Endometrial microvascular endothelial cells (primary cell): ENCODE measurements around the gene YKT6. TPM values are rescaled to one million over a fixed set of nuclear protein-coding genes. Genes with fewer than 3 reads are reported as not detected.

ENCODE experiments used
- in situ Hi-C: cut with HindIII; loops from 2 replicates; pipeline ENCODE4 v1.10.0; 2017; ENCODE audit warnings: low sequenced_read_pairs, low pct_unique_long_range_greater_than_20kb; ENCODE audit errors: inconsistent ontology term
- total RNA-seq: library from RNA; depleted of rRNA; stranded (reverse); fragments of >200 nt; gene quantifications from one replicate; pipeline ENCODE4 v1.2.3, GENCODE V29; 2015; ENCODE audit errors: inconsistent ontology term

Gene YKT6
- 135 TPM for total RNA-seq

DNA sequence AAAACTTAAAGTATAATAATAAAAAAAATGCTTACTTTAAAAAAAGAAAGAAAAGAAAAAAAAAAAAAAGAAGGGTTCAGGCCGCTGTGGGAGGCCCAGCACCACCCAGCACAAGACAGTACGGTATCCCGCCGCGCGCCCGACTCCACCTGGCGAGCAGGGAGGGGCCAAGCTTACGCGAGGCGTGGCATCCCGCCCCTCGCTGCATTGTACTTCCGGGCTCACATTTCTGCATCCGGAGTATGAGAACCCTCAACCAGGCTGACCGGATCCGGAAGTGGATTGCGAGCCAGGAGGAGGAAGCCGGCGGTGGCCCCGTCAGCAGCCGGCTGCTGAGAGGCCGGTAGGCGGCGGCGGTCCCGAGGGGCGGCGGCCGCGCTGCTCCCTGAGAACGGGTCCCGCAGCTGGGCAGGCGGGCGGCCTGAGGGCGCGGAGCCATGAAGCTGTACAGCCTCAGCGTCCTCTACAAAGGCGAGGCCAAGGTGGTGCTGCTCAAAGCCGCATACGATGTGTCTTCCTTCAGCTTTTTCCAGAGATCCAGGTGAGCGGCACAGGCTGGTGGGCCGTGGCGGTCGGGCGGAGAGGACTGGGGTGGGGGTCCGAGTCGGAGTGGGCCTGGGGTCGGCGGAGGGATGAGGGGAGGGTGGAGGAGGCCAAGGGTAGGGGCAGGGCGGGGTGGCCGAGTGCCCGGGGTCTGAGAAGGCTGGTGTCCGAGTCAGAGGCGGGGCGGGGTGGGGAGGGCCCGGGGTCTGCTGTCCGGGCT is at the start of gene YKT6:
Gene YKT6, plus strand, starts transcription at position 280 of the 763 bp plus-strand sequence. Its CDS starts 158 bp downstream, at position 438.
- in situ Hi-C loops: loop anchor here (25.0 kb wide), 1 partner anchor 361 kb away; the partner anchor contains the start of gene DDX56

DNA sequence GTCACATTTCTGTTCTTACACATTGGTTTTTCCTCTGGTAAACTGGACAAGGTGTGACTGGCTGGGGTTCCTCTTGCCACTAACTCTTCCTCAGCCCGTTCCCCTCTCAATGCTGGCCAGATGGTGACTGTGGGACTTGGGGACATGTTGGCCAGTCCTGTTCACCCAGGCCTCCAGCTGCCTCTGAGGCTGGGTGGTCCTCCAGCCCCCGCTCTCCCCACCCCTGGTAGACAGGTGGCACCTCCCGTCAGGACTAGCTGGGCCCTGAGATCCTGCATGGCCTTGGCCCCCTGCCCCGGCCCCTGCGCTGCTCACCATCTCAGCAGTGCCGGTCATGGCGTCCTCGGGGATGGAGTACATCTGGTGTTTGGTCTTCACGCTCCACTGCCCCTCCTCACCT is 48.8 kb upstream of the YKT6 start:
- in situ Hi-C loops: no loop called here

DNA sequence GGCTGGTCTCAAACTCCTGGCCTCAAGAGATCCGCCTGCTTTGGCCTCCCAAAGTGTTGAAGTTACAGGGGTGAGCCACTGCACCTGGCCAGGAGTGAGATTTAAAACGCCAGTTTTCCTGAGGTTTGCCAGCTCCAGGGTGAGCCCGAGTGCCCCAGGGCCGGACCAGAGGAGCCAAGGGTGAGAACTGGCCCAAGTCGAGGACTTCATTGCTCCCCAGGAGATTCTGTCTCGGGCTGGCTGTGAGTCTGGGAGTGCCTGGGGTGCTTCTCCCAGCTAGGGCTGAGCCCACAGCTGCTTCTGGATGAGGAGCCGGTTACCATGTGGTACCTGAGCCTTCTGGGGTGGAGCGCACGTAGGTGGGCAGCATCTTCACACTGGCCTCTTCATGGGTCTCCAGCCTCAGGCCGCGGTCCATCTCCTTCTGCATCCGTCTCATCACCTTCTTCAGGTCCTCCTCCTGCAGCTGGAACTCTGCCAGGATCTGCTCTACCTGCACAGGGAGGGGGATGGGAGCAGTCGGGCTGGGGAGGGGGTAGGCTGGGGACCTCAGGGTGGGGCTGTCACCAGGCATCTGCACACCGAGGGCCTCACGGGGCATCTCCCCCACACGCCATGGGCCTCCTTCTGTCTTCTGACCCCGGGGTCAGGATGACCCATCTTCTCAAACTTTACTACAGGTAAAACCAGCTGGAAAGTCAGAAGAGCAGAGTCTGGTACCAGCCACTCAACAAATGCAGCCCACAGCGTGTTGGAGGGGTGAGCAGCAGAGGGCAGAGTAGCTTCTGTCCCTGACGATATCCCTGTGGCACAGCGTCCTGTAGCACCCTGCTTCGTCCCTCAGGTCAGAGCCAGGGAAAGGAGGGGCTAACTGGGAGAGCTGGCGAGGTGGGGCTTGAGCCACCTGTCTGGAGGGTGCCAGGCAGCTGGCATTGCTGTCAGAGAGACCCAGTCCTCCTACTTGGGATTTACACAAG is 47.5 kb upstream of the YKT6 start:
- in situ Hi-C loops: no loop called here

DNA sequence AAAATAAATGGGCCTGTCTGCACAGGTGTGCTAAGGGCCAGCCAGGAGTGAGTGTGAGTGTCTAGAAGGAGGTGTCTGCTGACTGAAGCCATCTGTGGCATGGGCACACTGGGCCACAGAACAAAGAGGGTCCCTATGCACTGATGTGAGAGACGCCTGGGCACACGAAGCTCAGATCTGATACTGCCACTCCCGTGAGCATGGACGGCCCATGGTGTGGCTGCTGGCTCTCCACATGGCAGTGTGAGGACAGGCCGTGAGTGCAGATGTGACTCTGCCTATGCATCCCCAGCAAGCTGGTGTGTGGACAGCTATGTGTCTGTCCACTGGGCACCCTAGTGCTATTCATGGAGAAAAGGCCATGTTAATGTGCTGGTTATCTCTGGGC is 46.8 kb upstream of the YKT6 start:
- in situ Hi-C loops: no loop called here

DNA sequence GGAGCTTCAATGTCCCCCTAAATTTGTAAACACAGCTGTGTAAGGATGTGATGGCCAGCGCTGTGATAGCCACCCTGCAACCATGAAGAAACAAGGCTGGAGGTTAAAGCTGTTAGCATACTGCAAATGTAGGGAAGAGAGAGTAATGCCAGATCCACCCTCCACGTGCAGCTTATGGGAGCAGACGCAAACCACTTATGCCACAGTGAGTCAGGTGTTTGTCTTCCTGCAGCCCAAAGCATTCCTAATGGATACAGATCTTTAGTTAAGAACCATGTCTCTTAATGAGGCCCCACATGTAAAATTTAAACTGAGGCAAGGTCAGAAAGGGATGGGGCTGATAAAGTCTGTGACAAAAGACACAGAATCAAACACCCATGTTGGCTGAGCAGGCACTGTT is 46.1 kb upstream of the YKT6 start:
- in situ Hi-C loops: no loop called here

DNA sequence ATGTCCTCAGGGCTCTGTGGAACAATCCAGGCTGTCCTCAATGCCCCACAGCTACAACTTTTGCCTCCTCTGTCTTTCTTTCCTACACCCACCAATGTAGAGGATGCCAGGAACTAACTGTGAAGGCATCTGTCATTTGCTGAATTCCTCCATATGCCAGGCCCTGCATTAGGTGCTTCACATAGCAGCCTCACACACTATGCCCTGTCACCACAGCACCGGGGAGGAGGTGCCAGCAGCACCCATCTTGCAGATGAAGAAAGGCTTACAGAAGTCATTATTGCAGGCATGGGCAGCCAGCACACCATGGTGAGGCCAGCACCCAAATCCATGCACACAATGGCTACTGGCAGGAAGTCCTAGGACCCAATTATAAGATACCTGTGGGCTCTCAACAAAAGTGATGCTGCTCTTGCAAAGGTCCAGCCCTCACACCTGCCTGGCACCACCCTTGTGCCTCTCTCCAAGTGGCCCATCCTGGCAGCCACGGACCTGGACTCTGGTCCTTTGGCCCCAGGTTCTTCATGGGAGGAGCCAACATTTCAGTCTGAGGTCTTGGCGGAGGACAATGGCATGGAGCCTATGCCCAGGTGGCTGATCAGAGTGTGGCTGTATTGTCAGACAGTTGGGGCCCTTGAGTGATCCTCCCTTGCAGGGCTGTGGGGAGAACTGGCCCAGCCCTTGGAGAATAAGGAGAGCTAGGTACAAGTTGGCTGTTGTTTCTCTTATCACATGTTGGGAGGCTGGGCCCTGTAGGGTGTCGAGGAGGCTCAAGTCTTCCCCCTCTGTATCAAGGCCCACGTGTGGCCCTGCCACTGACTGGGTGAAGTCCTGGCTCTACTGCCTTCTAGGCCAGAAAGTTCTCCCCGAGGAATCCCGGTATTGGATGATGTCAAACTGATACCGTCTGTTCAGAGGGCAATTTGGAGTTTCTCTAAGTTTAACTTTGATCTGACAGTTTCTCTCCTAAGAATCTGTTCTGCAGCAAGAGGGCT is 45.3 kb upstream of the YKT6 start:
- in situ Hi-C loops: no loop called here

DNA sequence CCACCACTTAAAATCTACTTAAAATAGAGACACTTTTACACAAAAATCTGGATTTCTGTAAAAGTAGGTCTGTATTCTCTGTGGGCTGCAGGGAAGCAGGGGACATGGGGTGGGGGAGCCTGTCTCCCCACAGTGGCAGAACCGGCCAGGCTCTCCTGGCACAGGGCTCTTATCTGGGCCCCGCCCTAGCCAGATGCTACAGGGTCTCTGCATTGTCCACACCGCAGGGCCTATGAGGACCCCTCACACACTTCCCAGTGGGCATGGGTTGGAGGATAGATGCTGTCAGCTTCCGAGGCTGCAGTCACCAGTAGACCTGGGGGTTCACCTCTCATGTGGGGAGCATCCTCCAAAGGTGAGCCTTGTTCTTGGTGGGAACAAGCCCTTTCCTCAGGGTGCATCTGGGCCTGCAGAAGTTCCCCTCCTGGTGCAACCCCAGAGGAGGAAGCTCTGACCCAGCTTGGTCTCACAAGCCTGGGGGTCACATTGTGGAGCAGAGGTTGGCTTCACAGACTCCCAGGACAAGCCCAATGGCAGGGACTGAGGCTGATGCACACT is 44.2 kb upstream of the YKT6 start:
- in situ Hi-C loops: no loop called here

DNA sequence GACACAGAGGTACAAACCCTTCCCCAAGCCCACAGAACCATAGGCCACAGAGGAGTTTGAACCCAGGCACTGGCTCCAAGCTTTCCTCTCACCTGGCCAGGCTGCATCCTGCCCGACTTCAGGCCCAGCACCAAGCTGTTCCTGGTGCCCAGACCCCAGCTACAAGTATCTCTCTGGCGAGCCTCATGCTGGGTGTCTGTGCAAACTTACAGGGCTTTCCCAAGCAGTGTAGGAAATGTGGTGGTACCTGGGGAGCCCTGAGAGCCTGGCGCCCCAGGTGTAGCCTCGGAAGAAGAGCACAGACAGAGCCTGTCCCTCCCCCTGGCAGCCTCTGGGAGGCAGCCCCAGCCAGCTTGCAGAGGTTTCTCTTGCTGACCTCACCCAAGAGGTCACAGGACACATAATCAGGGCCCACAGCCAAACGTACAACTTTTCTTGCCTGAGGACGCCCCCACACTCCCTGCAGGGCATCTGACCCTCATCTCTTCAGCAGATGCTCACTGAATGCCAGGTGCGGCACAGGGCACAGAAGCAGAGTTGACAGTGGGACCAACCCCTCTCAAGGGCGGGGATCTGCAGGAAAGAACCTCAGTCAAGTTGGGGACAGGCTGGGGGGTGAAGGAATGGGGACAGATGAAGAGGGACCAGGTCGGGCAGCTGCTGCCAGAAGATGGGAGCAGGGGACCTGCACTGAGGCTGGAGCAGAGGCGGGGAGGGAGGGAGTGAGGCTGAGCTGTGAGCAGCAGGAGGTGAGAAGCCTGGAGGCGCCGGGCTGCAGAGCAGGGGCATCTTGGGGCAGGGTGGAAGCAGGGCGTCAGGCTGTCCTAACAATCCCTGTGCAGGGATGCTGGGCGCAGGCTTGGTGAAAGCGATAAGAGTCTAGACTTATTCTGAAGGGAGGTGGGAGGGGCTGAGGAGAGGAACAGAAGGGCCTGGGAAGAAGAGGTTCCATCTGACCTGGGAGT is 43.4 kb upstream of the YKT6 start:
- in situ Hi-C loops: no loop called here

DNA sequence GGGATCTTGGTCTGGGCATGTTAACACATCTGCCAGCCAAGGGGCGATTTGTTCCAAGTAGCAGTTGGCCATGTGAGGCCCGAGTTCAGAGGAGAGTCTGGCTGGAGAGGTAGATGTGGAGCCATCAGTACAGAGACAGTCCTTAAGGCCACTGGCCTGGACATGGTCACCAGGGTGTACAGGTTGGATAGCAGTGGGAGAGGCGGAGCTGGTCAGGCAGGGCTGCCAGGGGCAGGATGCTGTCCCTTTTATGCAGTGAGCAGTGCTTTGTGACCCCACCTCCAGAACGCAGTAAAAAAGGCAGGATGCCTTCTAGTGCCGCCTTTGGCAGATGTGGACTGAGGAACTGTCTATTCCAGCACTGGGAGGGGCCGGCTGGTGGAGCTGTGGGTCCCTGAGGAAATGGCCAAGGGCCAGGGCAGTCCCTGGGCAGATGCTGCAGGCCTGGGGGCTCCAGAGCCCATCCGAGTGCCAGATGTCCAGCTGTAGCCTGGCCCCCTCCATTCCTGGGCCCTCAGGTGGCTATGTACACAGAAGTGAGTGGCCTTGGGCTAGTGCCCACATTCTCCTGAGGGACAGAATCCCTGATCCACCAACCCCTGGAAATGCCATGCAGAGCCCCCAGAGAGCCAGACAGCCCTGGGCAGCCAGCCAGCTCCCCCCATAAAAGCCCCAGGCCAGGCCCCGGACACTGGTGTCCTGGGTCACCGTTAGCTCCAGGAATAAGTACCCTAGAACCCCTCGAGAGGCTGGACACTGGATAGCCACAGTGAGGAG is 42.5 kb upstream of the YKT6 start:
- in situ Hi-C loops: no loop called here

DNA sequence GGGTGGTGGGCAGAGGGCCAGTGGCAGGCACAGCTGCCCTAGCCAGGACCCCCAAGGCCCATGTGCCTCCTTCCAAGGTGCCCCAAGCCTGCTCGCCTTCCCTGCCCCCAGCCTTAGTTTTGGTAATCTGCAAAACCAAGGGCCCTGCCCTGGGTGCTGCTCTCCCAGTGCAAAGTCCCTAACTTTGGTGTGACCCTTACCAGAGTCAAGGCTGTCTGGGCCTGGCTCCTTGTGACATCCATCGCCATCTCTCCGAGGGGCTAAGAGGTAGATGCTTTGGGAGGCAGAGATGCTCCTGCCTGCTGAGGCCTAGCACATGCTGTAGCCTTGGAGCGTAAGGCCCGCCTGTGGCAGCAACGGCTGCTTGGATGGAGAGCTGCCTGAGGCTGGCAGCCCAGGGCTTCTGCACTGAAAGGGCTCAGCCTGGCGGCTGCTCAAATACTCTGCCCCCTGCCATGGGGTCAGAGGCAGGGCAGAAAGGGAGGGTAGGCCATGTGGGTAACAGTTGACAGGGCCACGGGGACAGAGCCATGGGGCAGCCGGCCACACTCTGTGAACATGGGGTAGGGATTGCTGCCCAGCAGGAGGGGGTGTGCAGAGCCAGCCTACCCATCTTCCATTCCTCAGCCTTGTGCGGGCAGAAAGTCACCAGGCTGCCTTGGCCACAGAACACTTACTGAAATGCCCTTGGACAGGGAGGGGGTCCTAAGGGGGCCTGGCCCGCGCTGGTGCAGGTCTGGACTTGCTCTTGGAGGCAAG is 41.7 kb upstream of the YKT6 start:
- in situ Hi-C loops: no loop called here

DNA sequence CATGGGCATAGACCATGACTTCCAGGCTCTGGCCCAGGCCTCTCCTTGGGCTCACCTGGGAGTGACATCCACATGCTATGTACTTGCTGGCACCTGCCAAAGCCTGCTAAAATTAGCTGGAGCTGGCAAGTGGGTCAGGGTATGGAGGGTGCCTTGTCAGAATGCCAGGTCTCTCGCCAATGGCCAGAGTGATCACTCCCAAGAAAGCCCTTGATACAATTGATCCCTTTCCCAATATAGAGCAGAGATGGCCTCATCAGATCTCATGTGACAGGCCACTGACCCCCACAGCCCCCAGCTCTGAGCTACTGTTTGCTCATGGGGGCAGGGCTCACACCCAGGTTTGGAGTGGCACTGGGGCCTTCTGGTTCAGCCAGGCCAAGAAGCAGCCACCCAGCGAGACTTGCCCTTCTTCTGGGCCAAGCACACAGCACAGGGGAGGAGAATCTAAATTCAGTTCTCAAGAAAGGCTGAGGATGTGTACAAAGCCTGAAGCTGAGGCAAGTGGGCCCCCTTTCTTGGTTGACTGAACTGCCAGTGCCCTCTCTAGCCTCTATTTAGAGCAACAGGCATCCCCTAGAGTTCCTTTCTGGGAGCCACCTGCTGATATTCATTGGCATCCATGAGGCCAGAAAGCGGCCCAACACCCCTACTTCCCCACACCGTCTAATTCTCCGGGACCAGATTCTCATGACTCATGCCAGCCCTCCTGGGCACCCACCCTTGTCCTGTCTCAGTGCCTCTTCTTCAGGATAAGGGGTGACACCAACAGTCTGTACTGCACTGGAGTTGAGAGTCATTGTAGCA is 40.8 kb upstream of the YKT6 start:
- in situ Hi-C loops: no loop called here

DNA sequence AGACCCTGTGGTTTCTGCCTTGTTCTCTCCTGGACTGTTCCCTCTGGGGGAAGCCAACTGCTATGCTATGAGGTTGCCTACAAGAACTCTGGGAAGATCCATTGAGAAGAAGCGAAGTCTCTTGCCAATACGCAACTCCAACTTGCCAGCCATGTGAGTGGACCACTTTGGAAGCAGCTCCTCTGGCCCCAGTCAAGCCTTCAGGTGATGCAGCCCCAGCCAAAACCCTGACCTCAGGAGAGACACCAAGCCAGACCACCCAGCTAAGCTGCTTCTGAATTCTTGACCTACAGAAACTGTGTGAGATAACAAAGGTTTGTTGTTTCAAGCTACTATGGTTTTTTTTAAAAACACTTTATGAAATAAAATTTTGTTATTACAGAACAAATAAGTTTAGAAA is 39.4 kb upstream of the YKT6 start:
- in situ Hi-C loops: no loop called here

DNA sequence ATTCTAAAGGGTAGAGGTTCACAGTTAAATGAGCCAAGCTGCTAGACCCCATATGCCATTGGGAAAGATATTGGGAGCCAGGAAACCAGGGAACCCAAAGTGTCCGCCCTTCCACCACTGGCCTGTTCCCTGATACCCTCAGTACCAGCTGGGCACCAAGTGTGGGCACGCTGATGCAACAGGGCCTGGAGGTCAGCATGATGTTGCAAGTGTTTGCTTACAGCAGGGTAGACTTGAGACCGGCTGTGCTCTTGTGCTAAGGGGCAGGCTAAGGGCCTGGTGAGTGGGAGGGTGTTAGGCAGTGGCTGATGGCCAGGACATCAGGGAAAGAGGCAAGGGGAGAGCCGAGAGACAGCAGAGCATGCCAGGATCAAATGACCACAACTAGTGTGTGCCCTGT is 38.6 kb upstream of the YKT6 start:
- in situ Hi-C loops: no loop called here

DNA sequence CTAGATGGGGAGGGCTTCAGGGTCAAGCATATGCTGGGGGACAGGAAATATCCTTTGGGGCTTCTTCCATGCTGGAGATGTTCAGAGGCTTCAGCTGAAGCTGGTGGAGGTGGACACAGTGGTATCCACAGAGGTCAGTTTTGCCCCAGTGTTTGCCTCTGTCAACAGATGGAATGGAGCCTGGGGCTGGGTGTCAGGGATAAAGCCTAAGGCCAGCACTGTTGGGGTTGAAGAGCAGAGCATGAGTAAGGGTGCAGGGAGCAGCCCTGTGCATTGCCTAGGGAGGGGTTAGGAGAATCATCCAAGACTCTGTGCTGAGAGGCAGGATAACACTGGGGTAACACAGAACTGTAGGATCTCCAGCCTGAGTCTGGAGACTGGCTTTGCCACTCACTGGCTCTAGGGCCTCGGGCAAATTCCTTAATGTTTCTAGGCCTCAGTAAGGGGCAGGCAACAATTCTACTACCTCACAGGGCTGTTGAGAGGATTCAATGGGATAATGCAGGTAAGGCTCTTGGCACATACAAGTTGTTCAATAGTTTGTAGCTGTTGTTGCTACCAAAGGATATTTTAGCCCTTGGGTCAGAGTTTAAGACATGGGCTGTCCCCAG is 37.9 kb upstream of the YKT6 start:
- in situ Hi-C loops: no loop called here

DNA sequence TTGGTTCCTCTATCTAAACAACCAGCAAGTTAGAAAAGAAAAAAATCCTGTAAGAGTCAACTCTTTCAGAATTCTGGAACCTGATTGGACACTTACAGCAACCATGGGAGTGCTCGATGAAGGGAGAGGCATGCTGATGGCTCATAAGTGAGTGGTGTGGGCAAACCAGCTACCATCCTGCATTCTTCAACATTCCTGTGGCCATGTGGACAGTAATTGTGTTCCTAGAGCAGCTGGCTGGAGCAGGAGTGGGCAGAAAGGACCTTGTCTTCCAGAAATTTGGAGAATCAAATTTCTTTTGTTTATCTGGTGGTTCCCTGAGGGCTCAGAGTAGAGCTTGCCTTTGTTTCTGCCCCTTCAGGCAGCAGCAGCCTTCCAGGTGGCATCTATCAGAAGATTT is 37.2 kb upstream of the YKT6 start:
- in situ Hi-C loops: no loop called here
